GM19240 (cell line): Measurements from ENCODE around the gene VPS13C.
"Not testable (repeated sequence)": the region's sequence is repeated elsewhere in the genome, so short reads cannot be mapped to it uniquely, and the experiment has no call there.

ENCODE experiments used
- DNase-seq: peaks from one replicate; pipeline ENCODE4 v3.0.0; 2011; ENCODE audit warnings: low spot score; ENCODE audit not compliant: insufficient read length

The VPS13C gene

DNA sequence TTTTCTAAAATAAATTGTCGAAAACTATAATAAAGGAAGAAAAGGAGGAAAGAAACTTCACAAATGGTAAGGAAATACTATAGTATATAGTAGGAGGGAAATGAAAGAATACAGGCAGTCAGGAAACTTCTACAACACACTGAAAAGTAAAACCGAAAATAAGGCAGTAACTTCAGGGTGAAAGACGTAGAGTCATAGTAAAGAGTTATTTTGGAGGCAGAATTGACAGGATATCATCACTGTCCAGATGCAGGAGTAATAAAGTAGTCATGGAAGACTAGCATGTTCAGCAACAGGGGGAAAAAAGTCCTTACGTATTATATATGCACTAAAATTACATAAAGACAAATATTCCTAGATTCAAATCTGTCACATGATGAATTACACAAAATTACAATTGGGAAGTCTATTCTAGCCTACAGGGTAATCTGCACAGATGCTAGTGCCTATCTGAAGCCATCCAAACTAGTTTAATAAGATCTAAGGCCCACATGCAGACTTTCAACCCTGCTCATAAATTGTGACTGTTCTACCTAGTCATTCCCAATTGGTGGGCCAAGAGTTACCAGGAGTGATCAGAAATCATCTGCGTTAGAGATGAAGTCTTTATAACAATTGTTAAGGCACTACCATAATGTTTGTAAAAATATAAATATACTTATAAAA, 14.0 kb downstream of the VPS13C start:
- no peak for DNase-seq

DNA sequence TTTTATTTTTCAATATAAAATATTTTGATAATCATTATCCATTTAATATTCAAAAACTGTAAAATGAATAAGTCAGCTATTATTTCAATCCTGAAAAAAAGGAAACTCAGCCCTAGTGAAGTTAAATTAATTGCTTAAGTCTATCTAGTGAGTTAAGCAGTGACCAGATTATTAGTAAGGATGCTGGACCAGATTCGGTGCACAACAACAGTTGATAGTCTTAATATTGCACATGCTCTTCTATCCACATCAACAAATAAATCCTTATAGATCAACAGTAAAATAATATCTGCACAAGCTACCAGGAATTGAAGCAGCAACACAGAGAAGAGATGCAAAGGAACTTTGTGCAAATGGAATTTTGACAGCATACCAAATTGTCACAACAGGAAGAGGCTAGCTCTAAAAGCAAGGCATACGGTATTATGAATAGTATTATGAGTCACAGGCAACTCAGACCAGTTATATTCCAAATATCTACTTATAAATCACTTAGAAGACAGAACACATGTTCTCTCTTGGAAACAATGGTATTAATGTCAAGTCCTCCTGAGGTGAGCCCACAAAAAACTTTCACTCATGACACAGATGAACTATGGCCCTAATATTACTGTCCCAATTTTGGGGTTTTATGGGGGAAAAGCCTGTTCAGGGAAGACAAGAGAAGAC, 24.9 kb downstream of the VPS13C start:
- DNase-seq: no peak

GRCh38 chr15:62027916-62028315, 32.3 kb downstream of the VPS13C start:
- DNase-seq: no peak

GRCh38 chr15:62027263-62027565, 33.0 kb downstream of the VPS13C start:
- DNase-seq: no peak

- no peak for DNase-seq
These were observed 33.6 kb downstream of the VPS13C start for GRCh38 chr15:62026487-62027262.

DNA sequence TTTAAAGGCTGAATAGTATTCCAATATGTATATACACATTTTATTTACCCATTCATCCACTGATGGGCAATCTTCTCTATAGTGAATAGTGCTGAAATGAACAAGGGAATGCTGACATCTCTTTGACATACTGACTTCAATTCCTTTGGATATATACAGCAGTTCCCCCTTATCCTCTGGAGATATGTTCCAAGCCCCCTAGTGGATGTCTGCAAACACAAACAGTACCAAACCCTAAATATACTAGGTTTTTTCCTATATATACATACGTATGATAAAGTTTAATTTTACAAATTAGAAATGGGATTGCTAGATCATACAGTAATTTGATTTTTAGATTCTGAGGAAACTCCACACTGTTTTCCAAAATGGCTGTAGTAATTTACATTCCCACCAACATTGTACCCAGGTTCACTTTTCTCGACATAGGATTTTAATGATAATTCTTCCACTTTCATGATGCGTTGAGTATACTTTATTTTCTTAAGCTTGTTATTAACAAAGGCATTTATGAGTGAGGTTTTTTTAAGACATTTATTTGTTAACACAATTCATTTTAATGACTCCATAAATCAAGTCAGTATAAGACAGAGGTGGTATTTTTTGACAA, 38.2 kb downstream of the VPS13C start:
- DNase-seq: no peak

- no peak for DNase-seq
These were observed 39.6 kb downstream of the VPS13C start for GRCh38 chr15:62020576-62021160.

GRCh38 chr15:62005354-62005753, 54.9 kb downstream of the VPS13C start:
- not testable (repeated sequence) for DNase-seq

DNA sequence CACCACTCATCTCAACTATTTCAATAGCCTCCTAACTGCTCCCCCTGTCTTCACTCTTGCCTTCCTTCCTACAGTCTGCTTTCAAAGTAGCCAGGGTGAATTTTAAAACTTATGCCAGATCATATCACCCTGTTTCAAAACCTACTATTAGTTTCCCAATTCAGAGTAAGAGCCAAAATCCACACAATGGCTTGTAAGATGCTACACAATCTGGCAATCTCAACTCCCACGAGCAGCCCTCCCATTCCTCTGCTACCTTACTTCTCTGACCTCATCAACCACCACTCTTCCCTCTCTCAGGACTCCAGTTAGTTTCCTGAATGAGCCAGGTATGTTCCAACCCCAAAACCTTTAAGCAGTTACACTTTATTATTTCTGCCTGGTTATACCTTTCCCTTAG, 62.5 kb downstream of the VPS13C start:
- DNase-seq: no peak

DNA sequence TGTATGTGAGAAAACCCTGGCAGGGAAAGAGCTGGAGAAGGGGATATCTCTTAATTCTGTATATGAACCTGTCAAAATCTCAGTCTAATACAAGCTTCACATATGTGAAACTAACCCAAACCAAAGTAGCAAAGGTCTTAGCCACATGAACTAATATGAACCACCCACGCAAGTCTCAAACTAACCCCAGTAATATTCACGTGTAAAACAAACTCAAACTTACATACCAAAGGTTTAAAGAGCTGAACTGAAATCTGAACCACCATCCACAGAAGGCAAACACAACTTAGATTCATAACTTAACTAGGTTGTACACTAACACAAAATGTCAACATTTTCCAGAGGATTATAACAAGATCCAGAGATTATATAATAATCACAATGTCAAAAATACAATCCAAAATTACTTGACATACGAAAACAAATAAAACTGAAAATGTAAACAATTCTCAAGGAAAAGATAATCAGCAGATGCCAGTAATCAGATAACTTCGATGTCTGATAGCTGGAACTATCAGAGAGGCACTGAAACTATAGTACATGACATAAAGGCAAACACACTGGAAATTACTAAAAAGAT, 64.1 kb downstream of the VPS13C start:
- DNase-seq: no peak

- no peak for DNase-seq
These were observed 66.0 kb downstream of the VPS13C start for GRCh38 chr15:61994216-61994615.

DNA sequence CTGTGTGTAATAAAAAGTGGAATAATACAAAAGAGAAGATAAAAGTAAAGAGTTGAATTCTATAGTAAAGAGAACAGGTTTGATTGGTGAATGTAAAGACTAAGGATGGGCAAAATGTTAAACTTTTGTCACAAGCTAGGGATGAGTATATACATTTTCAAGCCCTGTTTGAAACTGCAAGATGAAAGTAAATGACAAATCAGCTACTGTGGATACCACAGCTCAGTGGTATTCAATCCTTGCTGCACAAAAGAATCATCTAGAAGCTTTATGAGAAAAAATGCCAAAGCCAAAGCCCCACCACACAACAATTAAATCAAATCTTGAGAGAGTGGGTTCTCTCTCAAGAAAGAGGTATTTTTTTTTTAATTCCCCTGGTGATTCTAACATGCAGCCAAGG, 67.7 kb downstream of the VPS13C start:
- no peak for DNase-seq

- DNase-seq: no peak
These were observed 70.6 kb downstream of the VPS13C start for GRCh38 chr15:61989667-61990066.

- DNase-seq: no peak
These were observed 72.4 kb downstream of the VPS13C start for GRCh38 chr15:61987824-61988223.

- DNase-seq: no peak
These were observed 77.2 kb downstream of the VPS13C start for GRCh38 chr15:61983081-61983480.

GRCh38 chr15:61978225-61978624, 82.0 kb downstream of the VPS13C start:
- DNase-seq: no peak

DNA sequence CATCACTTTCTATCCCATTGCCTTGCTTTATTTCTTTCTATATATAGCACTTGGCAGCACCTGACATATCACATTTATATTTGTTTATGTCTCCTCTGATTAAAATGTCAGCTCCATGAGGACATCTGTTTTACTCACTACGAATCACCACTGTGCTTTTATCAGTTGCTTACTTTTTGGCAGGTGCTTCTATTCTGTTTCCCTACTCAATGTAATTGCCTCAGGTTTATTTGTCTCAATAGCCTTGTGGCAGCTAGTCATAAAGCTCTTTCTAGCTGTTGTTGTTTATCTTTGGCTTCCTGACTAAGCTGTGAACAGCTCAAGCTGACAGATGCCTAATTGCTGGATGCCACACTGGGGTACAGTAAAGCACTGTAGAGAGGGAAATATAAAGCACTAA, 85.5 kb downstream of the VPS13C start:
- no peak for DNase-seq

DNA sequence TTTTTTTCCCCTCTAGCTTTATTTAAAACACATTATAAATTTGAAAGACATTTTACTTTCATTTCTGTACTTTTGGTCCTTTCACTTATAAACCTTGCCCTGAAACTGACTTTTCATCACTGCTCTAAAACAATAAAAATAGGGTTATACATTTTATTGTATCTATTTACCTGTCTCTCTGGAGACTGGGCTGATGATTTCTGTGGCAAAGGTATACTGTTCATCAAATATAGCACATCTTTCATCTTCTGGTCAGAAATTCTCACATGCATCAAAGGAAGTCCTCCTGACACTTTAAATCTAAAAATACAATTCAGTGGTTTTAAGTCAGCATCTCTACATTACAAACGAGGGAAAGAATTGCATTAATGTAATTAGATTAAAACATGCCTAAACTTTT, 86.1 kb downstream of the VPS13C start:
- no peak for DNase-seq

GRCh38 chr15:61951949-61952348, 108.3 kb downstream of the VPS13C start:
- no peak for DNase-seq

- DNase-seq: no peak
These were observed 113.5 kb downstream of the VPS13C start for GRCh38 chr15:61946778-61947177.

GRCh38 chr15:61943992-61944391, 116.3 kb downstream of the VPS13C start:
- DNase-seq: no peak

GRCh38 chr15:61938249-61938648, 122.0 kb downstream of the VPS13C start:
- no peak for DNase-seq
